CD4-positive, alpha-beta T cell (primary cell): Measurements from ENCODE around the gene HECTD4. TPM values are rescaled to one million over a fixed set of nuclear protein-coding genes. Genes with fewer than 3 reads are reported as not detected.

ENCODE experiments used
- ATAC-seq: fragments of 200-7000 bp; cut with Tn5 transposase; one replicate; pipeline ENCODE4 v1.10.0; 2022; ENCODE audit warnings: mild to moderate bottlenecking; ENCODE audit not compliant: poor library complexity
- CTCF ChIA-PET: fragments of 350-600 bp; sonication (Branson Sonifier 250); formaldehyde crosslinking; loops from one replicate; lab custom pipeline; 2021; ENCODE audit warnings: antibody characterized with exemption, inconsistent platforms; lab: Charles Lee
- POLR2A ChIA-PET: fragments of 350-600 bp; sonication (Branson Sonifier 250); formaldehyde crosslinking; loops from one replicate; lab custom pipeline; 2021; ENCODE audit warnings: antibody characterized with exemption, inconsistent platforms; lab: Charles Lee
- DNase-seq, 14 experiments: peaks; one replicate each; pipeline ENCODE4 v3.0.0-alpha.2; 2013 to 2020; ENCODE audit warnings: mixed read lengths in 2 of 14
- H3K27ac ChIP-seq, 2 donors: one replicate each; pipeline versions ENCODE4 v1.5.1 to v1.7.0; 2013; ENCODE audit warnings: low read length in 2 of 2, low read depth in 1 of 2, mild to moderate bottlenecking in 1 of 2
- H3K27me3 ChIP-seq, 2 experiments: 1 replicate in 1 of 2; 2 replicates in 1 of 2; pipeline versions ENCODE4 v1.6.1 to v1.7.0; 2013; ENCODE audit warnings: low read length in 2 of 2, control low read depth in 1 of 2, mild to moderate bottlenecking in 1 of 2, moderate library complexity in 1 of 2; ENCODE audit not compliant: insufficient read depth in 2 of 2, control insufficient read depth in 1 of 2
- H3K36me3 ChIP-seq: one replicate; pipeline ENCODE4 v1.6.1; 2013; ENCODE audit warnings: low read length, control low read depth; ENCODE audit not compliant: insufficient read depth
- H3K4me1 ChIP-seq: one replicate; pipeline ENCODE4 v1.6.1; 2013; ENCODE audit warnings: low read length, control low read depth; ENCODE audit not compliant: insufficient read depth
- H3K4me3 ChIP-seq: one replicate; pipeline ENCODE4 v1.5.1; 2013; ENCODE audit warnings: mild to moderate bottlenecking, low read length, moderate library complexity
- H3K9me3 ChIP-seq, 2 experiments: 1 replicate in 1 of 2; 2 replicates in 1 of 2; pipeline versions ENCODE4 v1.6.1 to v1.7.0; 2013; ENCODE audit warnings: low read length in 2 of 2, mild to moderate bottlenecking in 2 of 2, control low read depth in 1 of 2, moderate library complexity in 1 of 2; ENCODE audit not compliant: control insufficient read depth in 1 of 2, insufficient read depth in 1 of 2
- H3K27ac Mint-ChIP-seq: one replicate; pipeline ENCODE4 v1.8.0; 2020; ENCODE audit warnings: mixed read lengths
- H3K27me3 Mint-ChIP-seq: one replicate; pipeline ENCODE4 v1.8.0; 2021; ENCODE audit warnings: mixed read lengths
- H3K36me3 Mint-ChIP-seq: one replicate; pipeline ENCODE4 v1.8.0; 2021; ENCODE audit warnings: low read depth, mixed read lengths
- H3K4me1 Mint-ChIP-seq: one replicate; pipeline ENCODE4 v1.8.0; 2021; ENCODE audit warnings: low read depth, mixed read lengths
- H3K4me3 Mint-ChIP-seq: one replicate; pipeline ENCODE4 v1.8.0; 2020; ENCODE audit warnings: mild to moderate bottlenecking, mixed read lengths
- H3K9me3 Mint-ChIP-seq: one replicate; pipeline ENCODE4 v1.8.0; 2020; ENCODE audit warnings: mixed read lengths
- CTCF ChIP-seq: fragments of 200-600 bp; IDR thresholded peaks from one replicate; pipeline ENCODE4 v1.8.0; 2022; ENCODE audit warnings: antibody characterized with exemption, mild to moderate bottlenecking
- intact Hi-C, 2 experiments: fragments of 100-400 bp; cut with DNase I in 1 of 2; cut with micrococcal nuclease in 1 of 2; formaldehyde crosslinking; loops; one replicate each; pipeline versions ENCODE4 v1.15.1 to v1.9.0; 2023 to 2025; cut with DNase I, micrococcal nuclease
- total RNA-seq, 174 experiments: library from RNA in 2 of 174; stranded (reverse) in 2 of 174; gene quantifications; one replicate each; pipeline ENCODE4 v1.2.3 and lab custom pipeline; 2021 to 2026

HECTD4 gene
- total RNA-seq, 2 experiments from 2014 or later, result 40.2 to 43.3 TPM

GRCh38 chr12:112308161-112308560 is 74.1 kb downstream of the HECTD4 start:
- no peak overlapping the region for H3K4me3 ChIP-seq
- intact Hi-C loops, result no loop called here
- ATAC-seq, result no peak
- H3K9me3 ChIP-seq, result no peaks in the 10 kb centered on the region
- peaks cover 41% of the 10 kb centered on the region for H3K36me3 ChIP-seq
- peaks cover under 1% of the 10 kb centered on the region for H3K4me1 ChIP-seq
- ChIA-PET POLR2A (no interaction called here), CTCF (no interaction called here)
- DNase-seq, result no peak
- no peak for TF ChIP-seq CTCF
- no peaks in the 10 kb centered on the region for H3K27me3 ChIP-seq
- H3K27ac ChIP-seq, result no peak overlapping the region
- Mint-ChIP-seq H3K27ac (no peak overlapping the region), H3K36me3 (peaks cover 80% of the 10 kb centered on the region), H3K4me3 (no peak overlapping the region), H3K27me3 (no peaks in the 10 kb centered on the region), H3K9me3 (no peaks in the 10 kb centered on the region), H3K4me1 (peaks cover 3% of the 10 kb centered on the region)

GRCh38 chr12:112307317-112308011 is 74.8 kb downstream of the HECTD4 start:
- H3K36me3 ChIP-seq, result peaks cover 38% of the 10 kb centered on the region
- POLR2A ChIA-PET, result no interaction called here

GRCh38 chr12:112305951-112306350 is 76.3 kb downstream of the HECTD4 start:
- Mint-ChIP-seq H3K36me3 (peaks cover 82% of the 10 kb centered on the region), H3K27ac (no peak overlapping the region), H3K9me3 (no peaks in the 10 kb centered on the region), H3K4me1 (peaks cover 4% of the 10 kb centered on the region), H3K4me3 (no peak overlapping the region), H3K27me3 (no peaks in the 10 kb centered on the region)
- intact Hi-C loops, result no loop called here
- Histone ChIP-seq H3K27me3 (no peaks in the 10 kb centered on the region), H3K36me3 (peaks cover 39% of the 10 kb centered on the region), H3K4me3 (no peak overlapping the region), H3K4me1 (peaks cover 3% of the 10 kb centered on the region), H3K9me3 (no peaks in the 10 kb centered on the region), H3K27ac (no peak overlapping the region)
- POLR2A ChIA-PET, result no interaction called here
- DNase-seq (no peak), ATAC-seq (no peak)
- CTCF ChIA-PET, result no interaction called here
- TF ChIP-seq CTCF, result no peak

More at GRCh38 chr12:112307317-112308011, 74.8 kb downstream of the HECTD4 start:
- Histone ChIP-seq H3K4me1 (peaks cover 3% of the 10 kb centered on the region), H3K4me3 (no peak overlapping the region), H3K9me3 (no peaks in the 10 kb centered on the region), H3K27me3 (no peaks in the 10 kb centered on the region), H3K27ac (no peak overlapping the region)
- Mint-ChIP-seq H3K27me3 (no peaks in the 10 kb centered on the region), H3K9me3 (no peaks in the 10 kb centered on the region), H3K36me3 (peaks cover 80% of the 10 kb centered on the region), H3K27ac (no peak overlapping the region), H3K4me1 (peaks cover 4% of the 10 kb centered on the region), H3K4me3 (no peak overlapping the region)
- ATAC-seq (no peak), DNase-seq (no peak)
- no peak for TF ChIP-seq CTCF
- intact Hi-C loops, result no loop called here
- CTCF ChIA-PET, result interaction anchor here (0.9 to 1.4 kb wide), 3 partner anchors 14 to 60 kb away, joined by 3 to 4 read pairs (median 3); no protein-coding TSS in a partner anchor
